Aorta (tissue), 5 donors: Measurements from ENCODE around the gene TRPM2. TPM values are rescaled to one million over a fixed set of nuclear protein-coding genes. Genes with fewer than 3 reads are reported as not detected.

Experiments
- ATAC-seq: fragments of 200-7000 bp; cut with Tn5 transposase; one replicate; pipeline ENCODE4 v1.9.1; 2022; ENCODE audit warnings: moderate library complexity; ENCODE audit not compliant: low FRiP score
- DNase-seq, 2 donors: peaks; one replicate each; pipeline ENCODE4 v3.0.0-alpha.2; 2020
- H3K27ac ChIP-seq, 2 donors: one replicate each; pipeline ENCODE4 v1.5.1; 2013; ENCODE audit warnings: low read length in 2 of 2, mild to moderate bottlenecking in 2 of 2, moderate library complexity in 2 of 2, control low read depth in 1 of 2, inconsistent platforms in 1 of 2, low read depth in 1 of 2
- H3K27me3 ChIP-seq, 2 donors: one replicate each; pipeline ENCODE4 v1.6.1; 2013; ENCODE audit warnings: control low read depth in 1 of 2, low read length in 1 of 2, mild to moderate bottlenecking in 1 of 2, moderate library complexity in 1 of 2; ENCODE audit not compliant: insufficient read depth in 2 of 2, control insufficient read depth in 1 of 2
- H3K36me3 ChIP-seq, 2 donors: one replicate each; pipeline ENCODE4 v1.6.1; 2013; ENCODE audit warnings: control low read depth in 1 of 2, low read length in 1 of 2, mild to moderate bottlenecking in 1 of 2; ENCODE audit not compliant: insufficient read depth in 2 of 2, control insufficient read depth in 1 of 2
- H3K4me1 ChIP-seq, 2 donors: one replicate each; pipeline ENCODE4 v1.6.1; 2013; ENCODE audit warnings: low read length in 2 of 2, control low read depth in 1 of 2, mild to moderate bottlenecking in 1 of 2, moderate library complexity in 1 of 2; ENCODE audit not compliant: insufficient read depth in 2 of 2, control insufficient read depth in 1 of 2
- H3K4me3 ChIP-seq, 2 donors: one replicate each; pipeline ENCODE4 v1.5.1; 2013; ENCODE audit warnings: low read length in 2 of 2, control low read depth in 1 of 2, mild to moderate bottlenecking in 1 of 2
- H3K9me3 ChIP-seq: one replicate; pipeline ENCODE4 v1.6.1; 2013; ENCODE audit warnings: mild to moderate bottlenecking, low read length; ENCODE audit not compliant: control insufficient read depth
- WGBS, 2 donors: extraction: QIAGEN DNeasy Blood & Tissue Kit; methylation state at CpG; one replicate each; pipeline ENCODE4 v1.1.7; 2013; 5-methylcytosine and 5-hydroxymethylcytosine counted together
- intact Hi-C, 2 donors: fragments of 100-400 bp; cut with DNase I; formaldehyde crosslinking; loops; one replicate each; pipeline versions ENCODE4 v1.14.2 to v1.15.0; 2022
- polyA plus RNA-seq, 2 donors: library from polyadenylated mRNA; stranded (reverse); fragments of 200-250 nt; gene quantifications; one replicate each; pipeline ENCODE4 v1.2.3, GENCODE V29; 2013
- total RNA-seq, 2 donors: library from RNA; stranded (reverse); fragmentation: NEBNext Ultra II Directional; extraction: Animal tissue kit (Norgen Biotek cat#: 25700); gene quantifications; one replicate each; pipeline ENCODE4 v1.2.1, GENCODE V29; 2021
- donor health status: healthy with polysubstance abuse.
- donor health status: Bipolar disorder and iron deficiency.
- donor health status: DM: no; HTN: no; CAD: no.
- donor health status: DM: no; HTN: no; CAD: no.
- donor health status: DM: yes; HTN: yes; CAD: no.

The TRPM2 gene
- total and polyA plus RNA-seq, 4 donors: 2.2 to 15.8 (median 5.9) TPM

- no peaks in the 10 kb centered on the region for H3K36me3 ChIP-seq
- WGBS, 2 donors: 90 to 93% methylated on average over 9 of the region's 9 CpGs
- ATAC-seq (no peak), DNase-seq (peak in 1 of 2 donors; percentile 4)
- intact Hi-C loops: no loop called here
- no peak overlapping the region for H3K4me3 ChIP-seq
- no peak overlapping the region for H3K27ac ChIP-seq
- no peaks in the 10 kb centered on the region for H3K27me3 ChIP-seq
- H3K4me1 ChIP-seq: no peaks in the 10 kb centered on the region
- no peaks in the 10 kb centered on the region for H3K9me3 ChIP-seq
Observed at GRCh38 chr21:44398499-44398898, 45.1 kb downstream of the TRPM2 start.

GRCh38 chr21:44399151-44399954 lies 45.9 kb downstream of the TRPM2 start:
- peak in 1 of 2 donors; percentile 72 for DNase-seq

GRCh38 chr21:44399955-44400790 lies 46.8 kb downstream of the TRPM2 start:
- DNase-seq (peak in 1 of 2 donors; percentile 58), ATAC-seq (peak; percentile 25)
- intact Hi-C loops: no loop called here
- Histone ChIP-seq H3K9me3 (no peaks in the 10 kb centered on the region), H3K36me3 (no peaks in the 10 kb centered on the region), H3K27me3 (no peaks in the 10 kb centered on the region), H3K27ac (no peak overlapping the region), H3K4me3 (no peak overlapping the region), H3K4me1 (no peaks in the 10 kb centered on the region)
- WGBS, 2 donors: 82 to 87% methylated on average over 25 of the region's 25 CpGs

More at GRCh38 chr21:44399151-44399954, 45.9 kb downstream of the TRPM2 start:
- ATAC-seq: no peak
- WGBS, 2 donors: 84 to 89% methylated on average over 33 of the region's 33 CpGs
- Histone ChIP-seq H3K4me1 (no peaks in the 10 kb centered on the region), H3K4me3 (no peak overlapping the region), H3K9me3 (no peaks in the 10 kb centered on the region), H3K36me3 (no peaks in the 10 kb centered on the region), H3K27ac (no peak overlapping the region), H3K27me3 (no peaks in the 10 kb centered on the region)
- intact Hi-C loops: no loop called here

- Histone ChIP-seq H3K27ac (no peak overlapping the region), H3K36me3 (no peaks in the 10 kb centered on the region), H3K4me1 (no peaks in the 10 kb centered on the region), H3K9me3 (no peaks in the 10 kb centered on the region), H3K4me3 (no peak overlapping the region), H3K27me3 (no peaks in the 10 kb centered on the region)
- intact Hi-C loops: no loop called here
- 71 to 73% methylated on average over 14 of the region's 14 CpGs for WGBS, 2 donors
- ATAC-seq: peak; percentile 27
- DNase-seq: no peak
Observed at GRCh38 chr21:44400791-44401385, 47.5 kb downstream of the TRPM2 start.

GRCh38 chr21:44401386-44402160 lies 48.2 kb downstream of the TRPM2 start:
- no peaks in the 10 kb centered on the region for H3K27me3 ChIP-seq

GRCh38 chr21:44402323-44403105 lies 49.1 kb downstream of the TRPM2 start:
- H3K27me3 ChIP-seq: no peaks in the 10 kb centered on the region
- peak in 1 of 2 donors; percentile 65 for DNase-seq
- H3K9me3 ChIP-seq: no peaks in the 10 kb centered on the region
- intact Hi-C loops: no loop called here
- H3K4me3 ChIP-seq: no peak overlapping the region
- 80 to 81% methylated on average over 17 of the region's 17 CpGs for WGBS, 2 donors
- no peaks in the 10 kb centered on the region for H3K4me1 ChIP-seq
- no peaks in the 10 kb centered on the region for H3K36me3 ChIP-seq
- ATAC-seq: no peak
- no peak overlapping the region for H3K27ac ChIP-seq

More at GRCh38 chr21:44401386-44402160, 48.2 kb downstream of the TRPM2 start:
- DNase-seq (peak in 1 of 2 donors; percentile 67), ATAC-seq (no peak)
- H3K36me3 ChIP-seq: no peaks in the 10 kb centered on the region
- intact Hi-C loops: no loop called here
- H3K4me3 ChIP-seq: no peak overlapping the region
- no peaks in the 10 kb centered on the region for H3K4me1 ChIP-seq
- WGBS, 2 donors: 85 to 88% methylated on average over 28 to 32 of the region's 32 CpGs
- no peaks in the 10 kb centered on the region for H3K9me3 ChIP-seq
- H3K27ac ChIP-seq: no peak overlapping the region

GRCh38 chr21:44403106-44404020 lies 49.9 kb downstream of the TRPM2 start:
- H3K27ac ChIP-seq: no peak overlapping the region
- no peak overlapping the region for H3K4me3 ChIP-seq
- no peaks in the 10 kb centered on the region for H3K36me3 ChIP-seq
- no peaks in the 10 kb centered on the region for H3K4me1 ChIP-seq
- no peak for DNase-seq
- WGBS, 2 donors: 88% methylated on average over 3 of the region's 3 CpGs
- H3K27me3 ChIP-seq: no peaks in the 10 kb centered on the region
- intact Hi-C loops: no loop called here
- H3K9me3 ChIP-seq: no peaks in the 10 kb centered on the region
- no peak for ATAC-seq
